GM18519 (cell line): Measurements from ENCODE around the gene CCND2.

ENCODE experiments used
- ATAC-seq: cut with Tn5 transposase; IDR thresholded peaks from one replicate; pipeline ENCODE4 v1.9.1; 2021; ENCODE audit warnings: mild to moderate bottlenecking, moderate library complexity; ENCODE audit not compliant: unreplicated experiment, low FRiP score

The CCND2 gene

GRCh38 chr12:4275870-4276301 is 2.3 kb downstream of the CCND2 start:
- ATAC-seq, result no peak

- no peak for ATAC-seq
Measured at GRCh38 chr12:4276524-4277204, 3.1 kb downstream of the CCND2 start.

GRCh38 chr12:4277205-4277543 is 3.6 kb downstream of the CCND2 start:
- ATAC-seq, result no peak

GRCh38 chr12:4277857-4278256 is 4.3 kb downstream of the CCND2 start:
- no peak for ATAC-seq

- ATAC-seq, result no peak
Measured at GRCh38 chr12:4278329-4279197, 5.0 kb downstream of the CCND2 start.

- no peak for ATAC-seq
Measured at GRCh38 chr12:4279198-4279690, 5.7 kb downstream of the CCND2 start.

- no peak for ATAC-seq
Measured at GRCh38 chr12:4280351-4281163, 7.0 kb downstream of the CCND2 start.

- no peak for ATAC-seq
Measured at GRCh38 chr12:4281173-4281654, 7.7 kb downstream of the CCND2 start.

- no peak for ATAC-seq
Measured at GRCh38 chr12:4282103-4282891, 8.7 kb downstream of the CCND2 start.

GRCh38 chr12:4282892-4283511 is 9.4 kb downstream of the CCND2 start:
- ATAC-seq, result no peak

GRCh38 chr12:4283512-4284255 is 10.1 kb downstream of the CCND2 start:
- ATAC-seq, result no peak

- ATAC-seq, result no peak
Measured at GRCh38 chr12:4284306-4284705, 10.7 kb downstream of the CCND2 start.

- ATAC-seq, result no peak
Measured at GRCh38 chr12:4285070-4285469, 11.5 kb downstream of the CCND2 start.

- ATAC-seq, result no peak
Measured at GRCh38 chr12:4286228-4286627, 12.7 kb downstream of the CCND2 start.

- no peak for ATAC-seq
Measured at GRCh38 chr12:4286771-4287317, 13.3 kb downstream of the CCND2 start.

- ATAC-seq, result no peak
Measured at GRCh38 chr12:4287325-4288211, 14.0 kb downstream of the CCND2 start.

GRCh38 chr12:4288296-4289131 is 15.0 kb downstream of the CCND2 start:
- ATAC-seq, result no peak
